Measurements from ENCODE around the gene CDK2AP2.
"Not testable (repeated sequence)": the region's sequence is repeated elsewhere in the genome, so short reads cannot be mapped to it uniquely, and the experiment has no call there.

Gene CDK2AP2

GRCh38 chr11:67489885-67490726, 17.9 kb downstream of the CDK2AP2 start:
- no peak for DNase-seq

- no peak for DNase-seq
Measured at GRCh38 chr11:67489203-67489884, 18.6 kb downstream of the CDK2AP2 start.

- peak; percentile 76 for DNase-seq
Measured at GRCh38 chr11:67486481-67487195, 21.3 kb downstream of the CDK2AP2 start.

- DNase-seq, result peak; percentile 80
Measured at GRCh38 chr11:67485873-67486361, 22.0 kb downstream of the CDK2AP2 start.

- DNase-seq, result peak; percentile 86
Measured at GRCh38 chr11:67484847-67485311, 23.1 kb downstream of the CDK2AP2 start.

- peak; percentile 64 for DNase-seq
Measured at GRCh38 chr11:67483831-67484665, 23.9 kb downstream of the CDK2AP2 start.

- peak; percentile 98 for DNase-seq
Measured at GRCh38 chr11:67482827-67483798, 24.8 kb downstream of the CDK2AP2 start, which contains the start of gene AIP. Gene AIP (plus strand): TSS chr11:67483026. CDS start chr11:67483159, 133 bp downstream.

GRCh38 chr11:67482275-67482826, 25.6 kb downstream of the CDK2AP2 start:
- DNase-seq, result no peak

- DNase-seq, result not testable (repeated sequence)
Measured at GRCh38 chr11:67477344-67478050, 30.5 kb downstream of the CDK2AP2 start.

GRCh38 chr11:67476692-67477091, 31.3 kb downstream of the CDK2AP2 start:
- not testable (repeated sequence) for DNase-seq

GRCh38 chr11:67472882-67473281, 35.1 kb downstream of the CDK2AP2 start:
- no peak for DNase-seq

- no peak for DNase-seq
Measured at GRCh38 chr11:67470337-67471002, 37.5 kb downstream of the CDK2AP2 start.

- no peak for DNase-seq
Measured at GRCh38 chr11:67469508-67469811, 38.5 kb downstream of the CDK2AP2 start.

- DNase-seq, result peak; percentile 93
Measured at GRCh38 chr11:67468759-67469507, 39.0 kb downstream of the CDK2AP2 start, which contains the start of gene TMEM134. Gene TMEM134 (minus strand): TSS chr11:67469251. CDS start chr11:67469192, 59 bp downstream.

- no peak for DNase-seq
Measured at GRCh38 chr11:67468456-67468758, 39.6 kb downstream of the CDK2AP2 start.

GRCh38 chr11:67468056-67468455, 39.9 kb downstream of the CDK2AP2 start:
- DNase-seq, result peak; percentile 59

GRCh38 chr11:67466962-67467771, 40.8 kb downstream of the CDK2AP2 start:
- DNase-seq, result no peak

GRCh38 chr11:67466367-67466766, 41.6 kb downstream of the CDK2AP2 start:
- no peak for DNase-seq
